ENCODE data around the gene CAP2. TPM values are rescaled to one million over a fixed set of nuclear protein-coding genes. Genes with fewer than 3 reads are reported as not detected.

The CAP2 gene
- total and polyA plus RNA-seq, 9 of the 15 experiments (the other 6 are each of a cell fraction or from before 2014, with no cell fraction given) = not detected

DNA sequence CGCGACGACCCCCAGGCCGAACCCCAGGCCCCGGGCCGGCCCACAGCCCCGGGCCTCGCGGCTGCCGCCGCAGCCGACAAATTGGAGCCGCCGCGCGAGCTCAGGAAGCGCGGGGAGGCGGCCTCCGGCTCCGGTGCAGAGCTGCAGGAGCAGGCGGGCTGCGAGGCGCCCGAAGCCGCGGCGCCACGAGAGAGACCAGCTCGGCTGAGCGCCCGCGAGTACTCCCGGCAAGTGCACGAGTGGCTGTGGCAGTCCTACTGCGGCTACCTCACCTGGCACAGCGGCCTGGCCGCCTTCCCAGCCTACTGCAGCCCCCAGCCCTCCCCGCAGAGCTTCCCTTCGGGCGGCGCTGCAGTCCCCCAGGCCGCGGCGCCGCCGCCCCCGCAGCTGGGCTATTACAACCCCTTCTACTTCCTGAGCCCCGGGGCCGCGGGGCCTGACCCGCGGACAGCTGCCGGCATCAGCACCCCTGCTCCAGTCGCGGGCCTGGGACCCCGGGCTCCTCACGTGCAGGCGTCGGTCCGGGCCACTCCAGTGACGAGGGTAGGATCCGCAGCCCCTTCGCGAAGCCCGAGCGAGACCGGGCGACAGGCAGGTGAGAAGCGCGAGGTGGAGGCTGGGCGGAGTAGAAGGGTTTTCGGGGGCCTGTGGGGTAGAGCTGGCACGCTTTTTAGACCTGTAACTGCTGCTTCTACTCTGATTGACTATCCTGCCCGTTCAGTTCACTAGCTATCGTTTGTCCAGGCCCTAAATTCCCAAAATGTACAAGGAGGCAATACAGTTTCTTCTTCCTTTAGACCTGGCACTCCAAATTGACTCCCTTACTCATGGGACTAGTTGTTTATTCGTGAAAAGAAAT, 207.4 kb downstream of the CAP2 start (continued):
- TF ChIP-seq, protein P1, sequence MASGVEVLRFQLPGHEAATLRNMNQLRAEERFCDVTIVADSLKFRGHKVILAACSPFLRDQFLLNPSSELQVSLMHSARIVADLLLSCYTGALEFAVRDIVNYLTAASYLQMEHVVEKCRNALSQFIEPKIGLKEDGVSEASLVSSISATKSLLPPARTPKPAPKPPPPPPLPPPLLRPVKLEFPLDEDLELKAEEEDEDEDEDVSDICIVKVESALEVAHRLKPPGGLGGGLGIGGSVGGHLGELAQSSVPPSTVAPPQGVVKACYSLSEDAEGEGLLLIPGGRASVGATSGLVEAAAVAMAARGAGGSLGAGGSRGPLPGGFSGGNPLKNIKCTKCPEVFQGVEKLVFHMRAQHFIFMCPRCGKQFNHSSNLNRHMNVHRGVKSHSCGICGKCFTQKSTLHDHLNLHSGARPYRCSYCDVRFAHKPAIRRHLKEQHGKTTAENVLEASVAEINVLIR (CRISPR knock-in tag; IDR thresholded peaks at IDR 0.05) = no peak
- peak in 1 of 2 experiments; percentile 56; a peak in 2 of 4 replicates for TF ChIP-seq MAZ (CRISPR knock-in tag; conservative IDR thresholded peaks at IDR 0.05 in 1 of 2, IDR thresholded peaks at IDR 0.05 in 1 of 2)
- no peak for TF ChIP-seq TRIM28 (IDR thresholded peaks at IDR 0.05)
- no peak for TF ChIP-seq RCOR1 (IDR thresholded peaks at IDR 0.05; ENCODE audit: borderline replicate concordance in 1 of 2, low read depth in 2 of 2, low read length in 2 of 2)
- TF ChIP-seq, protein P2, sequence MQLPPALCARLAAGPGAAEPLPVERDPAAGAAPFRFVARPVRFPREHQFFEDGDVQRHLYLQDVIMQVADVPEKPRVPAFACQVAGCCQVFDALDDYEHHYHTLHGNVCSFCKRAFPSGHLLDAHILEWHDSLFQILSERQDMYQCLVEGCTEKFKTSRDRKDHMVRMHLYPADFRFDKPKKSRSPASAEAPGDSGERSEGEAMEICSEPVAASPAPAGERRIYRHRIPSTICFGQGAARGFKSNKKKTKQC (CRISPR knock-in tag; IDR thresholded peaks at IDR 0.05) = 0 out of 2 replicates have a peak, but pooled peaks have one; percentile 53
- TF ChIP-seq, protein P3, sequence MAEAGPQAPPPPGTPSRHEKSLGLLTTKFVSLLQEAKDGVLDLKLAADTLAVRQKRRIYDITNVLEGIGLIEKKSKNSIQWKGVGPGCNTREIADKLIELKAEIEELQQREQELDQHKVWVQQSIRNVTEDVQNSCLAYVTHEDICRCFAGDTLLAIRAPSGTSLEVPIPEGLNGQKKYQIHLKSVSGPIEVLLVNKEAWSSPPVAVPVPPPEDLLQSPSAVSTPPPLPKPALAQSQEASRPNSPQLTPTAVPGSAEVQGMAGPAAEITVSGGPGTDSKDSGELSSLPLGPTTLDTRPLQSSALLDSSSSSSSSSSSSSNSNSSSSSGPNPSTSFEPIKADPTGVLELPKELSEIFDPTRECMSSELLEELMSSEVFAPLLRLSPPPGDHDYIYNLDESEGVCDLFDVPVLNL (CRISPR knock-in tag; IDR thresholded peaks at IDR 0.05; ENCODE audit: low read depth) = no peak
- TF ChIP-seq ILK (tag; IDR thresholded peaks at IDR 0.05; ENCODE audit: borderline replicate concordance, low read depth) = no peak
- TF ChIP-seq ZNF431 (CRISPR knock-in tag; IDR thresholded peaks at IDR 0.05) = no peak; the same call in 1 of the 2 replicates
- TF ChIP-seq CBX3 (IDR thresholded peaks at IDR 0.05; ENCODE audit: borderline replicate concordance in 1 of 2, low read length in 2 of 2) = no peak
- no peak for TF ChIP-seq NUFIP1 (IDR thresholded peaks at IDR 0.05; ENCODE audit: partially characterized antibody)
- no peak for TF ChIP-seq ZBTB8A (IDR thresholded peaks at IDR 0.05; ENCODE audit: partially characterized antibody)
- TF ChIP-seq, protein P4, sequence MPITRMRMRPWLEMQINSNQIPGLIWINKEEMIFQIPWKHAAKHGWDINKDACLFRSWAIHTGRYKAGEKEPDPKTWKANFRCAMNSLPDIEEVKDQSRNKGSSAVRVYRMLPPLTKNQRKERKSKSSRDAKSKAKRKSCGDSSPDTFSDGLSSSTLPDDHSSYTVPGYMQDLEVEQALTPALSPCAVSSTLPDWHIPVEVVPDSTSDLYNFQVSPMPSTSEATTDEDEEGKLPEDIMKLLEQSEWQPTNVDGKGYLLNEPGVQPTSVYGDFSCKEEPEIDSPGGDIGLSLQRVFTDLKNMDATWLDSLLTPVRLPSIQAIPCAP (CRISPR knock-in tag; IDR thresholded peaks at IDR 0.05; ENCODE audit: borderline replicate concordance) = no peak
- no peak for TF ChIP-seq FOXM1 (IDR thresholded peaks at IDR 0.05; ENCODE audit: low read depth)
- no peak for TF ChIP-seq FOXM1 (CRISPR knock-in tag; IDR thresholded peaks at IDR 0.05; ENCODE audit: low read depth)
- TF ChIP-seq CTBP1 (IDR thresholded peaks at IDR 0.05; ENCODE audit: borderline replicate concordance) = no peak; the same call in 1 of the 2 replicates
- TF ChIP-seq ZNF263 (CRISPR knock-in tag; IDR thresholded peaks at IDR 0.05; ENCODE audit: borderline replicate concordance) = 0 out of 2 replicates have a peak, but pooled peaks have one; percentile 49
- TF ChIP-seq FOSL1 (tag; conservative IDR thresholded peaks at IDR 0.05) = no peak; the same call in 1 of the 2 replicates
- 0 out of 2 replicates have a peak, but pooled peaks have one; percentile 17 for TF ChIP-seq PRMT5 (CRISPR knock-in tag; IDR thresholded peaks at IDR 0.05)
- peak; percentile 55; the same call in 1 of the 2 replicates for TF ChIP-seq ELF1 (tag; IDR thresholded peaks at IDR 0.05)
- TF ChIP-seq GABPB1 (CRISPR knock-in tag; IDR thresholded peaks at IDR 0.05) = no peak
- TF ChIP-seq MTA3 (IDR thresholded peaks at IDR 0.05; ENCODE audit: borderline replicate concordance) = peak; percentile 24; the same call in 1 of the 2 replicates
- TF ChIP-seq, protein P5, sequence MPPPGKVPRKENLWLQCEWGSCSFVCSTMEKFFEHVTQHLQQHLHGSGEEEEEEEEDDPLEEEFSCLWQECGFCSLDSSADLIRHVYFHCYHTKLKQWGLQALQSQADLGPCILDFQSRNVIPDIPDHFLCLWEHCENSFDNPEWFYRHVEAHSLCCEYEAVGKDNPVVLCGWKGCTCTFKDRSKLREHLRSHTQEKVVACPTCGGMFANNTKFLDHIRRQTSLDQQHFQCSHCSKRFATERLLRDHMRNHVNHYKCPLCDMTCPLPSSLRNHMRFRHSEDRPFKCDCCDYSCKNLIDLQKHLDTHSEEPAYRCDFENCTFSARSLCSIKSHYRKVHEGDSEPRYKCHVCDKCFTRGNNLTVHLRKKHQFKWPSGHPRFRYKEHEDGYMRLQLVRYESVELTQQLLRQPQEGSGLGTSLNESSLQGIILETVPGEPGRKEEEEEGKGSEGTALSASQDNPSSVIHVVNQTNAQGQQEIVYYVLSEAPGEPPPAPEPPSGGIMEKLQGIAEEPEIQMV (tag; conservative IDR thresholded peaks at IDR 0.05; ENCODE audit: low read depth) = no peak
